Ascending aorta (tissue), 2 donors: ENCODE data around the gene DVL1. TPM values are rescaled to one million over a fixed set of nuclear protein-coding genes. Genes with fewer than 3 reads are reported as not detected.

Experiments
- DNase-seq, 2 donors: peaks; one replicate each; pipeline ENCODE4 v3.0.0-alpha.2; 2019; ENCODE audit warnings: low spot score in 2 of 2
- H3K27ac ChIP-seq, 2 donors: fragments of 200-600 bp; sonication (generic); one replicate each; pipeline ENCODE4 v1.5.1; 2016 to 2017; ENCODE audit warnings: mild to moderate bottlenecking in 1 of 2
- H3K27me3 ChIP-seq: fragments of 200-600 bp; sonication (generic); one replicate; pipeline ENCODE4 v1.5.1; 2017
- H3K36me3 ChIP-seq, 2 donors: fragments of 200-600 bp; sonication (generic); one replicate each; pipeline ENCODE4 v1.5.1; 2016
- H3K4me1 ChIP-seq, 2 donors: fragments of 200-600 bp; sonication (generic); one replicate each; pipeline ENCODE4 v1.5.1; 2016 to 2017; ENCODE audit warnings: mild to moderate bottlenecking in 1 of 2
- H3K4me3 ChIP-seq, 2 donors: fragments of 200-600 bp; sonication (generic); one replicate each; pipeline ENCODE4 v1.5.1; 2016 to 2017; ENCODE audit warnings: mild to moderate bottlenecking in 1 of 2
- H3K9me3 ChIP-seq, 2 donors: fragments of 200-600 bp; sonication (generic); one replicate each; pipeline ENCODE4 v1.5.1; 2016
- CTCF ChIP-seq, 3 experiments: fragments of 200-600 bp in 2 of 3; fragments of 450-650 bp in 1 of 3; sonication (generic) in 2 of 3; IDR thresholded peaks; one replicate each; pipeline ENCODE4 v1.5.1; 2016 to 2019; ENCODE audit warnings: antibody characterized with exemption in 3 of 3, mild to moderate bottlenecking in 1 of 3, moderate library complexity in 1 of 3
- intact Hi-C: fragments of 100-400 bp; cut with DNase I; formaldehyde crosslinking; loops from one replicate; pipeline ENCODE4 v1.15.1; 2023
- total RNA-seq: library from RNA; depleted of rRNA; stranded (reverse); fragments of >200 nt; gene quantifications from one replicate; pipeline ENCODE4 v1.1.0, GENCODE V29; 2016

Gene DVL1
- total RNA-seq, 1 donor from 2014 or later, result 66.7 TPM

DNA sequence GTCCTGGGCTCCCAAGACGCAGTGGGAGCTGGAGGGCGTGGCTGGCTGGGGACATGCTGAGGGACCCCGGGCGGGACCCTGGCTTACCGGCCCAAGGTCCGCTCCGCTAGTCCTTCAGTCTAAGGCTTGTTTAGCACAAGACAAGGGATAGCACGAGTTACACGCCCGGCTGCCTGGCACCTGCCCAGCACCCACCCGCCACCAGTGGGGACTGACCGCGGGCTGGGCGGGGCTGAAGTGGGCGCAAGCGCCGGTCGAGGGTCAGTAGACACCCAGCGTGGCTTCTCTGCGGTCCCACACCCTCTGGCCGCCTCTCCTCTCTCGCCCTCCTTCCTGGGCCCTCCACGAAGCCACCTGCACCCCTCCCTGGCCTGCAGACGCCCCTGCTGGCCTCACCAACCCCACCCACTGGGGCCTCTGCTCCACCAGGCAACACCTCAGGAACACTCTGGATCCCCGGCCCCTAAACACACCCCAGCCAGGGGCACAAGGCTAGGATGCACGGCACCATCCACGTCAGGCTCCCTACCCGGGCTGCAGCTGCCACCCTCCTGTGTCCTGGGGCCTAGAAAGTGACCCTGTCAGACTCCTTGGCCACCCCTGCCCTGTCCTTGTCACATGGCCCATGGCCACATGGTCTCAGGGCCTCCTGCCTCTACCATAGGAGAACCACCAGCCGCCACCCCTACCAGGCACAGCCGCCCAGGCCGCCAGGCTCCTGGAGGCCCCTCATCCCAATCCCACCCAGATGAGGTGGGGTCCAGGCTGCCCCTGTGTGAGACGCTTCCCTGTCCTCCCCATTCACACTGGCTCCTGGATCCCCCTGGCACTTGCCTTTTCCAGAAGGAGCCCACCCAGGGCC lies 12.1 kb downstream of the DVL1 start:
- DNase-seq, result no peak
- Histone ChIP-seq H3K36me3 (peaks cover 49 to 60% of the 10 kb centered on the region in 2 donors), H3K27ac (no peak overlapping the region), H3K4me3 (no peak overlapping the region), H3K4me1 (no peaks in the 10 kb centered on the region), H3K9me3 (no peaks in the 10 kb centered on the region), H3K27me3 (no peaks in the 10 kb centered on the region)
- TF ChIP-seq CTCF (IDR thresholded peaks at IDR 0.05), result no peak
- intact Hi-C loops, result no loop called here

DNA sequence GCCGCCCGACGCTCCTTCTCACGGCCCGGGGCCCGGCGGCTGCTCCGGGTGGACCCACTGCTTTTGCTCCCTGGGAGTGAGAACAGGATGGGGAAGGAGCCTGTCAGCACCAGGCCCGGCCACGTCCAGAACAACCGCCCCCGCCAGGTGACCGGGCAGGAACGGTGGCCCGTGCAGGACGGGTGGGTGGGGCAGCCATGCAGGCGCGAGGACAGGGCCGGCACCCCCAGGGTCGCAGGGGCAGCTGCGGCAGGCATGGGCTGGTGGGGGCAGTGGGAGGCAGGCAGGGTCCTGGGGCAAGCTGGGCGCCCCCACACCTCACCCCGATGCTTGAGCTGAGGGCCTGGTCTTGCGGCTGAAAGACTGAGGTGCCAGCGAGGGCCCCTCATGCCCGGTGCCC lies 12.8 kb downstream of the DVL1 start:
- Histone ChIP-seq H3K27ac (no peak overlapping the region), H3K4me3 (no peak overlapping the region), H3K4me1 (no peaks in the 10 kb centered on the region), H3K9me3 (no peaks in the 10 kb centered on the region), H3K36me3 (peaks cover 42 to 55% of the 10 kb centered on the region in 2 donors), H3K27me3 (no peaks in the 10 kb centered on the region)
- DNase-seq, result no peak
- no peak for TF ChIP-seq CTCF (IDR thresholded peaks at IDR 0.05)
- intact Hi-C loops, result no loop called here

DNA sequence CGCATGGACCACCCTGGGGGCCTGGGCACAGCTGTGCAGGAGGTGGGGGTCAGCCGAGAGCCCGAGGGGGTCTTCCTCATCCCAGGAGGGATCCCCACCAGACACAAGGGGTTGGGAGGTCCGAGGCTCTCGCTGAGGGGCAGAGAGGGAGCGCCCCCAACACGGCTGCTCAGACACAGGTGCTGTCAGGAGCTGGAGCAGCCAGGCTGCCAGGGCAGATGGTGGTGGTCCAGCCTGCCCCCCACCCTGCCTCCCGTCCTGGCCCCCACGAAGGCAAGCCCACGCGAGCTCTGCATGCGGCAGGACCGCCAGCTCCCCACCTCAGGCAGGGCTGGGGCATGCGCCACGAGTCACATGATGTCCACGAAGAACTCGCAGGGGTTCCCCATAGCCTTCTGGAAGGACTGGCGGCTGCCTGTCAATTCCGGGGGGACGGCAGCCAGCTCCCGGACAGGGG lies 13.4 kb downstream of the DVL1 start:
- no peak for DNase-seq
- intact Hi-C loops, result no loop called here
- H3K27me3 ChIP-seq, result no peaks in the 10 kb centered on the region
- H3K4me1 ChIP-seq, result no peaks in the 10 kb centered on the region
- no peak overlapping the region for H3K27ac ChIP-seq
- peaks cover 42 to 49% of the 10 kb centered on the region in 2 donors for H3K36me3 ChIP-seq
- TF ChIP-seq CTCF (IDR thresholded peaks at IDR 0.05), result no peak
- no peak overlapping the region for H3K4me3 ChIP-seq
- no peaks in the 10 kb centered on the region for H3K9me3 ChIP-seq

DNA sequence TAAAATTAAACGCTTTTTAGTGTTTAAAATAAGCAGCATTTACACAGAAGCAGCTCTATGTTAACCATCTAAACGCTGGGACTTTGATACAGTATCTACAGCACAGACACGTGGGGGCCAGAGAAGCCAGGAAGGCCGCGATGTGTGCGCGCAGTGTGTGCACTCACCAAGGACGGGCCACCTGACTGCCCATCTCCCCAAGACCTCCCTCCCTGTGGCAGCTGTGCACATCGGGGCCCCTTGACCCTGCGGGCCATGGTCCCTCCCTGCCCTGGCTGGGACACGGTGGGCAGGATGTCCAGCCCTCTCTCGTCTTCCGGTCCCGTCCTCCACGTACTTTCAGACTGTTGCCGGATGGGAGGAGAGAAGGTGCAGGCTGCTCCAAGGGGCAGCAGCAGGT lies 13.9 kb downstream of the DVL1 start:
- no peaks in the 10 kb centered on the region for H3K4me1 ChIP-seq
- H3K27ac ChIP-seq, result no peak overlapping the region
- intact Hi-C loops, result no loop called here
- H3K36me3 ChIP-seq, result peaks cover 40 to 45% of the 10 kb centered on the region in 2 donors
- H3K9me3 ChIP-seq, result no peaks in the 10 kb centered on the region
- no peak for TF ChIP-seq CTCF (IDR thresholded peaks at IDR 0.05)
- no peaks in the 10 kb centered on the region for H3K27me3 ChIP-seq
- no peak overlapping the region for H3K4me3 ChIP-seq
- DNase-seq, result no peak

GRCh38 chr1:1334835-1335234 lies 14.4 kb downstream of the DVL1 start:
- Histone ChIP-seq H3K4me1 (no peaks in the 10 kb centered on the region), H3K27me3 (no peaks in the 10 kb centered on the region)

More at GRCh38 chr1:1334835-1335234, 14.4 kb downstream of the DVL1 start:
- H3K27ac ChIP-seq, result no peak overlapping the region
- intact Hi-C loops, result no loop called here
- DNase-seq, result no peak
- H3K36me3 ChIP-seq, result peaks cover 36 to 41% of the 10 kb centered on the region in 2 donors
- no peak overlapping the region for H3K4me3 ChIP-seq
- TF ChIP-seq CTCF (IDR thresholded peaks at IDR 0.05), result no peak
- H3K9me3 ChIP-seq, result no peaks in the 10 kb centered on the region
